DOHH2 (cell line): Measurements from ENCODE around the gene APIP.

ENCODE experiments used
- H3F3A ChIP-seq: fragments of 200-600 bp; sonication (generic), shearing (Covaris generic); 2 replicates; pipeline ENCODE4 v1.6.0; 2016; ENCODE audit warnings: antibody characterized with exemption, mild to moderate bottlenecking; ENCODE audit not compliant: control insufficient read depth, insufficient read depth
- H3K27ac ChIP-seq: fragments of 200-600 bp; sonication (generic); 2 replicates; pipeline ENCODE4 v1.5.1; 2014; ENCODE audit warnings: low read depth, mild to moderate bottlenecking, low read length, moderate library complexity
- H3K27me3 ChIP-seq: fragments of 200-600 bp; sonication (generic); 2 replicates; pipeline ENCODE4 v1.6.1; 2014; ENCODE audit warnings: mild to moderate bottlenecking, low read length, mixed read lengths; ENCODE audit not compliant: control insufficient read depth
- H3K36me3 ChIP-seq: fragments of 200-600 bp; sonication (generic); 2 replicates; pipeline ENCODE4 v1.6.1; 2014; ENCODE audit warnings: mild to moderate bottlenecking, low read length, moderate library complexity, mixed read lengths; ENCODE audit not compliant: control insufficient read depth
- H3K4me1 ChIP-seq: fragments of 200-600 bp; sonication (generic); 2 replicates; pipeline ENCODE4 v1.6.1; 2014; ENCODE audit warnings: mild to moderate bottlenecking, low read length, mixed read lengths; ENCODE audit not compliant: control insufficient read depth
- H3K4me2 ChIP-seq: fragments of 200-600 bp; sonication (generic); 2 replicates; pipeline ENCODE4 v1.6.0; 2014; ENCODE audit warnings: mild to moderate bottlenecking, low read length, moderate library complexity
- H3K4me3 ChIP-seq: fragments of 200-600 bp; sonication (generic); 2 replicates; pipeline ENCODE4 v1.5.1; 2014; ENCODE audit warnings: mild to moderate bottlenecking, low read length, mixed read lengths
- H3K79me2 ChIP-seq: fragments of 200-600 bp; sonication (generic); 2 replicates; pipeline ENCODE4 v1.6.1; 2014; ENCODE audit warnings: mild to moderate bottlenecking, low read length, mixed read lengths; ENCODE audit not compliant: control insufficient read depth
- H3K9me2 ChIP-seq: fragments of 200-600 bp; sonication (generic); replicated peaks from 2 replicates; pipeline ENCODE4 v1.6.1; 2014; ENCODE audit warnings: mild to moderate bottlenecking, low read length, mixed read lengths; ENCODE audit not compliant: control insufficient read depth
- H3K9me3 ChIP-seq: fragments of 200-600 bp; sonication (generic); 2 replicates; pipeline ENCODE4 v1.6.1; 2014; ENCODE audit warnings: antibody characterized with exemption, low read length, mixed read lengths; ENCODE audit not compliant: control insufficient read depth, insufficient read depth
- H4K20me1 ChIP-seq: fragments of 200-600 bp; sonication (generic); 2 replicates; pipeline ENCODE4 v1.6.0; 2014; ENCODE audit warnings: low read depth, mild to moderate bottlenecking, antibody characterized with exemption, low read length, moderate library complexity; ENCODE audit not compliant: control insufficient read depth, insufficient read depth
- CTCF ChIP-seq: fragments of 200-600 bp; sonication (generic); IDR thresholded peaks from one replicate; pipeline ENCODE4 v1.5.1; 2014; ENCODE audit warnings: antibody characterized with exemption, mild to moderate bottlenecking, low read depth, low read length; ENCODE audit not compliant: poor library complexity, severe bottlenecking
- EZH2phosphoT487 ChIP-seq: fragments of 200-600 bp; sonication (generic); IDR thresholded peaks from 2 replicates; pipeline ENCODE4 v1.6.1; 2017; ENCODE audit warnings: borderline replicate concordance, mild to moderate bottlenecking, antibody characterized with exemption, low read length, moderate library complexity, mixed read lengths

The APIP gene

GRCh38 chr11:34957206-34957605 lies 41.0 kb upstream of the APIP start:
- no peak for TF ChIP-seq EZH2phosphoT487
- TF ChIP-seq CTCF, result no peak
- no peaks in the 10 kb centered on the region for H3K9me3 ChIP-seq
- no peak overlapping the region for H3K4me2 ChIP-seq
- H3K4me3 ChIP-seq, result no peak overlapping the region
- H3F3A ChIP-seq, result no peaks in the 10 kb centered on the region
- H3K9me2 ChIP-seq, result no peaks in the 10 kb centered on the region
- no peaks in the 10 kb centered on the region for H3K4me1 ChIP-seq
- H3K36me3 ChIP-seq, result no peaks in the 10 kb centered on the region
- no peak overlapping the region for H3K27ac ChIP-seq
- no peaks in the 10 kb centered on the region for H3K79me2 ChIP-seq
- no peaks in the 10 kb centered on the region for H4K20me1 ChIP-seq
- no peaks in the 10 kb centered on the region for H3K27me3 ChIP-seq

GRCh38 chr11:34953955-34954354 lies 37.8 kb upstream of the APIP start:
- no peaks in the 10 kb centered on the region for H4K20me1 ChIP-seq
- H3K4me1 ChIP-seq, result no peaks in the 10 kb centered on the region
- no peaks in the 10 kb centered on the region for H3F3A ChIP-seq
- no peaks in the 10 kb centered on the region for H3K9me2 ChIP-seq
- no peaks in the 10 kb centered on the region for H3K9me3 ChIP-seq
- no peak overlapping the region for H3K27ac ChIP-seq
- no peak overlapping the region for H3K4me3 ChIP-seq
- H3K79me2 ChIP-seq, result no peaks in the 10 kb centered on the region
- TF ChIP-seq EZH2phosphoT487 (no peak), CTCF (no peak)
- H3K27me3 ChIP-seq, result no peaks in the 10 kb centered on the region
- H3K36me3 ChIP-seq, result no peaks in the 10 kb centered on the region
- H3K4me2 ChIP-seq, result no peak overlapping the region

- Histone ChIP-seq H3K4me2 (no peak overlapping the region), H3K27ac (no peak overlapping the region), H3K9me3 (no peaks in the 10 kb centered on the region), H3K9me2 (no peaks in the 10 kb centered on the region), H3K4me1 (no peaks in the 10 kb centered on the region), H3K79me2 (no peaks in the 10 kb centered on the region), H3K4me3 (no peak overlapping the region), H3F3A (no peaks in the 10 kb centered on the region), H4K20me1 (no peaks in the 10 kb centered on the region), H3K36me3 (no peaks in the 10 kb centered on the region), H3K27me3 (no peaks in the 10 kb centered on the region)
- TF ChIP-seq CTCF, result no peak
- no peak for TF ChIP-seq EZH2phosphoT487
Observed at GRCh38 chr11:34948696-34949095, 32.5 kb upstream of the APIP start.

- Histone ChIP-seq H3K9me3 (peaks cover 3% of the 10 kb centered on the region; the same call in 1 of the 2 replicates), H3K36me3 (no peaks in the 10 kb centered on the region), H3F3A (no peaks in the 10 kb centered on the region), H3K27ac (no peak overlapping the region), H3K9me2 (no peaks in the 10 kb centered on the region), H3K27me3 (no peaks in the 10 kb centered on the region), H4K20me1 (no peaks in the 10 kb centered on the region), H3K4me1 (no peaks in the 10 kb centered on the region), H3K4me3 (no peak overlapping the region), H3K79me2 (no peaks in the 10 kb centered on the region; the same call in 1 of the 2 replicates), H3K4me2 (no peak overlapping the region)
- no peak for TF ChIP-seq EZH2phosphoT487
- no peak for TF ChIP-seq CTCF
Observed at GRCh38 chr11:34944692-34945091, 28.5 kb upstream of the APIP start.
